Rectal smooth muscle tissue (tissue), 1 donor: ENCODE results near the gene RHNO1.
"Not testable (repeated sequence)": the region's sequence is repeated elsewhere in the genome, so short reads cannot be mapped to it uniquely, and the experiment has no call there.

Source experiments
- H3K27ac ChIP-seq: one replicate; pipeline ENCODE4 v1.7.0; 2013; ENCODE audit warnings: low read depth, low read length, inconsistent platforms
- H3K27me3 ChIP-seq: one replicate; pipeline ENCODE4 v1.7.0; 2013; ENCODE audit warnings: low read length; ENCODE audit not compliant: control insufficient read depth, insufficient read depth
- H3K36me3 ChIP-seq: one replicate; pipeline ENCODE4 v1.7.0; 2013; ENCODE audit warnings: low read length; ENCODE audit not compliant: control insufficient read depth, insufficient read depth
- H3K4me1 ChIP-seq: one replicate; pipeline ENCODE4 v1.7.0; 2013; ENCODE audit warnings: low read length; ENCODE audit not compliant: control insufficient read depth, insufficient read depth
- H3K4me3 ChIP-seq: one replicate; pipeline ENCODE4 v1.7.0; 2013; ENCODE audit warnings: low read length
- H3K9ac ChIP-seq: one replicate; pipeline ENCODE4 v1.7.0; 2013; ENCODE audit warnings: low read length

Gene RHNO1

DNA sequence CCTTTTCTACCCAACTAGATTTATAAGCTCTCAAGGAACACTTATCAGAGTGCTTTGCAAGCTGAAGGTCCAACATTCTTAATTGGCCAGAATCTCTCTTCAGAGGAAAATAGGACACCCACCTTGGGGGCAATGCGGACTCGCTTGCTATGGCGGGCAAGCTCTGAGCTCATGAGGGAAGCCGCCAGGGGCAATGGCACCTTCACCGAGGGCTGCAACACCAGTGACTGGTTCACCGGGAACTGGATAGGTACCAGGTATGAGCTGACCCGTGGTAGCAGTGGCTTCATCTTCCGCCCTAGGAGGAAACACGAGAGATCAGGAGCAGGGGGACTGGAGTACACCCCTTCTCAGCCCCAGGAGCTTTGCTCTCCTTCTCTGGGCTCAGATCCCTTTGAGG lies 12.8 kb upstream of the RHNO1 start:
- H3K27me3 ChIP-seq, result no peaks in the 10 kb centered on the region
- no peak overlapping the region for H3K27ac ChIP-seq
- no peaks in the 10 kb centered on the region for H3K4me1 ChIP-seq
- H3K36me3 ChIP-seq, result no peaks in the 10 kb centered on the region
- no peak overlapping the region for H3K4me3 ChIP-seq
- H3K9ac ChIP-seq, result no peak overlapping the region

DNA sequence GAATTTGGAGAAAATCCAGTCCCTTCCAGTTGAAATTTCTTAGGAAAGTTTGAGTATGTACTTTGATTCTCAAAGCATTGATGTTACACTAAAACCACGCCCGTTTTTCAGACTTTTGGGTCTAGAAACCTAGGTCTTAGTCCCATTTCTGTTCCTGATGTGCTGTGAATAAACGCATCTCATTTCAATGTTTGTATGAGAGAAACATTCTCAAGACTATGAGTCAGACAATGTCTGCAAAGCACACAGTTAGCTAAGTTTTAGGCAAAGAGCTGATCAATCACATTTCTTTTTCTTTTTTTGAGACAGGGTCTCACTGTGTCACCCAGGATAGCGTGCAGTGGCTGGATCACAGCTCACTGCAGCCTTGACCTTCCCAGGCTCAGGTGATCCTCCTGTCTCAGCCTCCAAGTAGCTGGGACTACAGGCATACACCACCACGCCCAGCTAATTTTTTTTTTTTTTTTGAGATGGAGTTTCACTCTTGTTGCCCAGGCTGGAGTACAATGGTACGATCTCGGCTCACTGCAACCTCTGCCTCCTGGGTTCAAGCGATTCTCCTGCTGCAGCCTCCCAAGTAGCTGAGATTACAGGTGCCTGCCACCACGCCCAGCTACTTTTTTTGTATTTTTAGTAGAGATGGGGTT lies 7.9 kb upstream of the RHNO1 start:
- H3K36me3 ChIP-seq, H3K4me1 ChIP-seq, H3K27me3 ChIP-seq, H3K27ac ChIP-seq, H3K9ac ChIP-seq, H3K4me3 ChIP-seq: not testable (repeated sequence)

DNA sequence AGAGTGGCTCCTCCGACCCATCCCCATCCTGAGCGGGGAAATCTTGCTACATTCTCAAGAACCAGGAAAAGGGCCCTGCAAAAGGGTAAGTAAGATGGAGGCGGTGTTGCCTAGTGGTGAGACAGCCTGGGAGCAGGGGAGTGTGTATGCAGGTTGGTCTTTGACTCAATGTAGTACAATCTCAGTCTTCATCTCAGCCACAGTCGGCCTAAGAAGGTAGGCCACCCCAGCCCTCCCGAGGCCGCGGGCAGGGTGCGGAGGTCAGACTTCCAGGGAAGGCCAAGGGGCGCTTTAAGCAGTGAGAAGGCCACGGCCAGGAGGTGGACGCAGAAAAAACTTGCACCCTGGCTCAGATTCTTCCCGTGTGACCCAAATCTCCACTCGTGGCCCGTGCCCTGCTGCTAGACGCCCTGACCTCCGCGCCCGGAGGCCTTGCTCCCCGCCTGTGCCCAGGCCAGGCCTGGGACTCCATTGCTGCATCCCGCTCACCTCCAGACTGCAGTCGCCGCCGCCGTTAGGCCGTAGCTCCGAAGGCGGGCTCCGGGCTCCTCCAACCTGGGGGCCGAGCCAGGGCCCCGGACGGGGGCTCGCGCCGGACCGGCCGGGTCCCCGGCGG lies 484 bp upstream of the RHNO1 start:
- Histone ChIP-seq H3K27ac (no peak overlapping the region), H3K4me3 (peak overlapping the region; percentile 89), H3K27me3 (no peaks in the 10 kb centered on the region), H3K4me1 (no peaks in the 10 kb centered on the region), H3K36me3 (no peaks in the 10 kb centered on the region), H3K9ac (no peak overlapping the region)

DNA sequence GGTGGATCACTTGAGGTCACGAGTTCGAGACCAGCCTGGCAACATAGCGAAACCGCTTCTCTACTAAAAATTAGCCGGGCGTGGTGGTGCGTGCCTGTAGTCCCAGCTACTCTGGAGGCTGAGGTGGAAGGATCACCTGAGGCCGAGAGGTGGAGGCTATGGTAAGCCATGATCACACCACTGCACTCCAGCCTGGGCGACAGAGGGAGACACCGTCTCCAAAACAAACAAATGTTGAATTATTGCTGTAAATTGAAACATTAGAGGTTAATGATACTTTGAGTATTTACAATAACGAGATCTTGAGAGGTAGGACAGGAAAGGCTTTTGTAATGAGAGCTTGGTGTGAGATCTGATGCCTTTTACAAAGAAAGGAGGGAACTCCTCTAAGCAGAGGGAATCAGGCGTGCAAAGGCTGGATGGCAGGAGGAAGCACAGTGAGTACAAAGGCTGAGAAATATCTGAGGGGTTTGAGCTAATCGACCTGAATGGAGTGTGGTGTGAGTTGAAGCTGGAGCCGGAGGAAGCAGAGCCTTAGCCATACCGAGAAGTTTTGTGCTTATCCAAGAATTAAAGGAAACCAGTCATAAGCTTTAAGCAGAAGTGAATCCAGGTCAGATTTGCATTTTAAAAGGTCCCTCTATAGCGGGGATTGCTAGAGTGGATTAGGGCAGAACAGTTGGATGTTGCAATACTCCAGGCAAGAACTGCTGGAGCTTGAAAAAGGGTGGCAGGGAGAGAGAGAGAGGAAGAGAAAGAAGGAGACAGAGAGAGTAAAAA lies 1.1 kb downstream of the RHNO1 start:
- Histone ChIP-seq H3K4me1 (no peaks in the 10 kb centered on the region), H3K27ac (peak overlapping the region; percentile 85), H3K36me3 (no peaks in the 10 kb centered on the region), H3K9ac (peak overlapping the region; percentile 50), H3K4me3 (peak overlapping the region; percentile 89), H3K27me3 (no peaks in the 10 kb centered on the region)

DNA sequence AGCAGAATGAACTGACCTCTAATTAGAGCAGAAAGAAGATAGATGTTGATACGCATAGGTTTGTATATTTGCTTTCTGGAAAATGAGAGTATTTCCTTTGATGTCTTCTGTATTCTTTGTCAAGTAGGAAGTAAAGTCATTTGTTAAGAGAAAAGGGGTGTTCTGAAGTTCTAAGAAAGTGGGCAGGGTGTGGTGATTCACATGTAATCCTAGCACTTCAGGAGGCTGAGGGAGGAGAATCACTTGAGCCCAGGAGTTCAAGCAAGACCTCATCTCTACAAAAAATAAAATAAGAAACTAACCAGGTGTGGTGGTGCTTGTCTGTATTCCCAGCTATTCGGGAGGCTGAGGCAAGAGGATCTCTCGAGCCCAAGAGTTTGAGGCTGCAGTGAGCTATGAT lies 2.8 kb downstream of the RHNO1 start:
- H3K4me1 ChIP-seq, result no peaks in the 10 kb centered on the region
- H3K4me3 ChIP-seq, result no peak overlapping the region
- H3K9ac ChIP-seq, result no peak overlapping the region
- H3K36me3 ChIP-seq, result no peaks in the 10 kb centered on the region
- no peaks in the 10 kb centered on the region for H3K27me3 ChIP-seq
- no peak overlapping the region for H3K27ac ChIP-seq

DNA sequence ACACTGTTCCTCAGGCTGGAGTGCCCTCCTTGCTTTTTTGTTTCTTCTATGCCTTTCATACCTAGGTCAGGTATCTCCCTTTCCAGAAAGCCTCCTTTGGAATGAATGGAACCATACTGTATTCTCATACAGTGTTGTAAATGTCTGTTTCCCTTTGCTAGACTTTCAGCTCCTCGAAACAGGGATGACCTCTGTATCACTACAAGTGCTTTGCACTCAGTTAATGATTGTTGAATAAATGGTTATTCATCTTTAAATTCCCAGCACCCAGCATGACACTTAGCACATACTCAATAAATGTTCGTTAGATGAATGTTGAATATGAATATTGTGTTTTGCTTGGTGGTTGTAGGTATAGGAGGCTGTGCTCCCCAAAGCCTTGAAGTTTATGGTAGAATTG lies 7.8 kb downstream of the RHNO1 start:
- Histone ChIP-seq H3K27ac (no peak overlapping the region), H3K4me3 (no peak overlapping the region), H3K9ac (no peak overlapping the region), H3K27me3 (no peaks in the 10 kb centered on the region), H3K36me3 (peaks cover 3% of the 10 kb centered on the region), H3K4me1 (peaks cover under 1% of the 10 kb centered on the region)

DNA sequence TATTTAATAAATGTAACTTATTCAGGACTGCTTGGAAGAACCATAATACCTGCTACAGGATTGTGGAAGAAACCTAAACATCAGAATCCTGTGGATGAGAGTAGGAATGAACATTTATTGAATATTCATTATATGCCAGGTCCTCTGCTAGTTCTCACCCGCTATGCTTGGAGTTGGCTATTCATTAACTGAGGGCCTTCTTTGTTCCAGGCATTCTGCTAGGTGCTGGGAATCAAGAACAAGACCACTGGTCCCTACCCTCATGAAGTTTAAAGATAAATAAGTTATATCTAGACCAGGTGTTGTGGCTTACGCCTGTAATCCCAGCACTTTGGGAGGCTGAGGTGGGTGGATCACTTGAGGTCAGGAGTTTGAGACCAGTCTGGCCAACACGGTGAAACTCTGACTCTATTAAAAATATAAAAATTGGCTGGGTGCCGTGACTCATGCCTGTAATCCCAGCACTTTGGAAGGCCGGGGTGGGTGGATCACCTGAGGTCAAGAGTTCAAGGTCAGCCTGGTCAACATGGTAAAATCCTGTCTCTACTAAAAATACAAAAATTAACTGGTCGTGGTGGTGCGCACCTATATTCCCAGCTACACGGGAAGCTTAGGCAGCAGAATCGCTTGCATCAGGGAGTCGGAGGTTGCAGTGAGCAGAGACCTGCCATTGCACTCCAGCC lies 9.9 kb downstream of the RHNO1 start:
- Histone ChIP-seq H3K36me3 (peaks cover 3% of the 10 kb centered on the region), H3K9ac (no peak overlapping the region), H3K27ac (no peak overlapping the region), H3K4me1 (peaks cover 6% of the 10 kb centered on the region), H3K27me3 (no peaks in the 10 kb centered on the region), H3K4me3 (no peak overlapping the region)

DNA sequence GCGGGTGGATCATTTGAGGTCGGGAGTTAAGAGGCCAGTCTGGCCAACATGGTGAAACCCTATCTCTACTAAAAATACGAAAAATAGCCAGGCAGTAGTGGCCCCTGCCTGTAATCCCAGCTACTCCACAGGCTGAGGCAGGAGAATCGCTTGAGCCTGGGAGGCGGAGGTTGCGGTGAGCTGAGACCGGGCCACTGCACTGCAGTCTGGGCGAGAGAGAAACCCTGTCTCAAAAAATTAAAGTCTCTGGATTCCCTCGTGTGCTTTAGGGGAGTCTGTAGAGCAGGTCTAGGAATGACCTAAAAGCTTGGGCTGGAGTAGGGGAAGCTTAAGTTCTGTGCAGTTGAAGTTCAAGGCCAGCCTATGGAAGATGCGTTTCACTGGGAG lies 13.0 kb downstream of the RHNO1 start:
- peak overlapping the region; percentile 45 for H3K9ac ChIP-seq
- peak overlapping the region; percentile 72 for H3K4me3 ChIP-seq
- peak overlapping the region; percentile 99 for H3K27ac ChIP-seq
- H3K4me1 ChIP-seq, result peaks cover 6% of the 10 kb centered on the region
- H3K27me3 ChIP-seq, result no peaks in the 10 kb centered on the region
- H3K36me3 ChIP-seq, result peaks cover 3% of the 10 kb centered on the region

DNA sequence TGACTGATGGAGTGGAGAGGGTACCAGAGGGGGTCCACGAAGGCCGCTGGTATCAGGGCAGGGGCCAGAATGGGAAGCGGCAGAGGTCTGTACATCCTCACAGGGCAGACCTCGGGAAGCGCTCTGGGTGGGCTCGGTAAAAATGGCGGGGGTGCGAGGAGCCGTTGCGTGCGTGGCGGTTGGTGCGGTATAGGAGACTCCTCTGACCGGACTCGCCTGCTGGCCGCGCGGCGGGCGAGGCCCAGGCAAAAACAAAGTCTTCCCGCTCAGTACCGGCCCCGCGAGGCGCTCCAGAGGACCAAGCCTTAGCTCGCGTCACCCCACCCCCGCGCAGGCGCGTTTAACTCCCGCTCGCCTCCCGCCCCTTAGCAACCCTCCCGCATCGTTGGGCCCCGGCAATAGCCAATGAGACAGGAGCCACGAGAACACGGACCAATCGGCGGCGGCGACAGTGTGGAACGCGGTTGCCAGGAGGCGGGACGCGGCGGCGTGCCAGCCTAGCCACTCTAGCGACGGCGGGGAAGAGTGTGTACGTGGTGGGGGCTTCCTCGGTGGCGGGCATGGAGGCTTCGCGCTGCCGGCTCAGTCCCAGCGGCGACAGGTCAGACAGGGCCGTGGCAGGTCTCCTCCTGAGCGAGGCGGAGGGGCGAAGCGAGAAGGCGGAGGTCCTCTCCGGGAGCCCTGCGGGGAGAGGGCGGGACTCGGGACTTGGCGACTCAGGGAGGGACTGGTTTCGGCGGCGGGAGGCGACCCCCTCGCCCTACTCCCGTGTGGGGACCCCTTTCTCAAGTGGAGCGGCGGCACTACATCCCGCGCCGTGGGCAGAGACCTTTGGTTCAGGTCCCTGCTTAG lies 13.6 kb downstream of the RHNO1 start, which contains the start of gene TULP3:
TULP3 (plus strand) TSS at position 504 of the 852 bp plus-strand sequence; CDS start at position 561, 57 bp downstream.
- H3K36me3 ChIP-seq, result peaks cover 3% of the 10 kb centered on the region
- H3K9ac ChIP-seq, result peak within 1 kb of the TSS; percentile 96
- peaks cover 11% of the 10 kb centered on the region for H3K4me1 ChIP-seq
- H3K4me3 ChIP-seq, result peak within 1 kb of the TSS; percentile 95
- peak within 1 kb of the TSS; percentile 99 for H3K27ac ChIP-seq
- H3K27me3 ChIP-seq, result no peaks in the 10 kb centered on the region

DNA sequence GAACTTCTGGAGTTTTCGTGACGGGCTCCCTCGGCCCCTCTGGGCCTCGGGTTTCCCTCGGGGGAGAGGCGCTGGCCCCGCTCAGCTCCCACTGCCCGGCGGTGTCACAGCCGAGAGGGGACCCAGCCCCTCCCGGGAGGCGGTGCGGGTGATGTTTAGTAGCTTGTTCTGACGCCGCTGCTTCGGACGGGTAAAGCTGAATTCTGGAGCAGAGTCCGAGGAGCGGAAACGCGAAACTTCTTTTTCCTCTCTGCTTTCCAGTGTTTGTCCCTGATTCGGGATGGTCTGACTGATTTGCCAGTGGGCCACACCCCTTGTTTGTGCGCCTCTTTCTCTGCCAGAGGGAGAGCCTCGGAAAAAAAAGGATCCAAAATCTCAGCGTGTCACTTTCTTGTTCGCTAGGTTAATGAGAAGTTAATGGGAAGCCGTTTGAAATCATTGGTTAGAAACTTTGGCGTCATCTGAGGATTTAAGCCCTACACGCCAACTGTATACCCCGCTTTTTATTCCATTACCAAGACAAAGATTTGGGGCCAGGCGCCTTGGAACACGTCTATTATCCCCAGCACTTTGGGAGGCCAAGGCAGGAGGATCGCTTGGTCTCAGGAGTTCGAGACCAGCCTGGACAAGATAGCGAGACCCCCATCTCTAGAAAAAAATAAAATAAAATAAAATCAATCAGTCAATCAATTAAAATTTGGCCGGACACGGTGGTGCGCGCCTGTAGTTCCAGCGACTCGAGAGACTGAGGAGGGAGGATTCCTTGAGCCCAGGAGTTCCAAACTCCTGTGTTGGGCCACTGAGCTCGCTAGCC lies 14.4 kb downstream of the RHNO1 start:
- Histone ChIP-seq H3K27me3 (no peaks in the 10 kb centered on the region), H3K4me1 (peaks cover 11% of the 10 kb centered on the region), H3K9ac (peak overlapping the region; percentile 96)

DNA sequence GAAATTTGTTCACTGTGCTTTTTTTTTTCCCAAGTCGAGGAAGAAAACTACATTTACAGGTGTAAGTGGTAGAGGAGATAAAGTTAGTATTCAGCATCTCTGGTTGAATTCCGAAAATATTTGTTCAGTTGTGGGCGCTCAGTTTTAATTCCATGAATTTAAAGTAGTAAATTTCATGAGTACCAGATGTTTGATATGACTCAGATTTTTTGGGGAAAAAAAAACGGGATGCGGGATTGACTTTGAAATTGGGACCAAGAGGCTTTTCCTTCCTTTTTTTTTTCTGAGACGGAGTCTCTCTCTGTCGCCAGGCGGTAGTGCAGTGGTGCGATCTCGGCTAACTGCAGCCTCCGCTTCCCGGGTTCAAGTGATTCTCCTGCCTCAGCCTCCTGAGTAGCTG lies 15.2 kb downstream of the RHNO1 start:
- Histone ChIP-seq H3K27ac (no peak overlapping the region), H3K9ac (no peak overlapping the region), H3K27me3 (no peaks in the 10 kb centered on the region), H3K36me3 (no peaks in the 10 kb centered on the region), H3K4me1 (peaks cover 11% of the 10 kb centered on the region), H3K4me3 (no peak overlapping the region)

More for the DNA sequence above, 14.4 kb downstream of the RHNO1 start:
- H3K27ac ChIP-seq, result peak overlapping the region; percentile 99
- no peaks in the 10 kb centered on the region for H3K36me3 ChIP-seq
- peak overlapping the region; percentile 95 for H3K4me3 ChIP-seq
